Liver (tissue), 9 donors: Measurements from ENCODE around the gene CLPSL1. TPM values are rescaled to one million over a fixed set of nuclear protein-coding genes. Genes with fewer than 3 reads are reported as not detected.
"Not testable (repeated sequence)": the region's sequence is repeated elsewhere in the genome, so short reads cannot be mapped to it uniquely, and the experiment has no call there.

Experiments
- DNase-seq: peaks from one replicate; pipeline ENCODE4 v3.0.0-alpha.2; 2017; ENCODE audit warnings: low spot score
- H3K27ac ChIP-seq, 2 donors: one replicate each; pipeline ENCODE4 v1.7.0; 2013; ENCODE audit warnings: inconsistent platforms in 2 of 2, low read length in 2 of 2, control low read depth in 1 of 2, low read depth in 1 of 2, mild to moderate bottlenecking in 1 of 2
- H3K27me3 ChIP-seq, 4 donors: one replicate each; pipeline versions ENCODE4 v1.6.1 to v1.7.0; 2013; ENCODE audit warnings: low read length in 3 of 4, inconsistent platforms in 1 of 4, mild to moderate bottlenecking in 1 of 4, moderate library complexity in 1 of 4; ENCODE audit not compliant: control insufficient read depth in 4 of 4, insufficient read depth in 4 of 4
- H3K36me3 ChIP-seq, 4 donors: one replicate each; pipeline versions ENCODE4 v1.6.1 to v1.7.0; 2013; ENCODE audit warnings: low read length in 3 of 4, mild to moderate bottlenecking in 3 of 4, low read depth in 1 of 4, moderate library complexity in 1 of 4; ENCODE audit not compliant: control insufficient read depth in 4 of 4, insufficient read depth in 3 of 4
- H3K4me1 ChIP-seq, 4 donors: one replicate each; pipeline versions ENCODE4 v1.6.1 to v1.7.0; 2013; ENCODE audit warnings: low read length in 3 of 4, mild to moderate bottlenecking in 3 of 4, moderate library complexity in 1 of 4; ENCODE audit not compliant: control insufficient read depth in 4 of 4, insufficient read depth in 4 of 4
- H3K4me3 ChIP-seq, 3 donors: one replicate each; pipeline versions ENCODE4 v1.6.1 to v1.7.0; 2013; ENCODE audit warnings: low read length in 3 of 3, control low read depth in 1 of 3, low read depth in 1 of 3, mild to moderate bottlenecking in 1 of 3
- H3K9ac ChIP-seq, 2 donors: one replicate each; pipeline ENCODE4 v1.7.0; 2013; ENCODE audit warnings: low read length in 2 of 2, mild to moderate bottlenecking in 2 of 2, moderate library complexity in 2 of 2, control low read depth in 1 of 2, low read depth in 1 of 2
- H3K9me3 ChIP-seq, 4 donors: one replicate each; pipeline versions ENCODE4 v1.6.1 to v1.7.0; 2013; ENCODE audit warnings: low read length in 3 of 4; ENCODE audit not compliant: control insufficient read depth in 4 of 4
- EGR1 ChIP-seq, 2 donors: IDR thresholded peaks; 2 replicates each; pipeline ENCODE4 v1.6.1; 2016 to 2018; ENCODE audit warnings: antibody characterized with exemption in 2 of 2, low read depth in 2 of 2
- FOXA1 ChIP-seq: IDR thresholded peaks from 2 replicates; pipeline ENCODE4 v1.6.1; 2016; ENCODE audit warnings: antibody characterized with exemption
- HNF4A ChIP-seq, 2 donors: conservative IDR thresholded peaks; 2 replicates each; pipeline ENCODE4 v1.6.1; 2016; ENCODE audit warnings: antibody characterized with exemption in 2 of 2, mild to moderate bottlenecking in 2 of 2
- HNF4G ChIP-seq: IDR thresholded peaks from 2 replicates; pipeline ENCODE4 v1.6.1; 2016; ENCODE audit warnings: antibody characterized with exemption
- JUND ChIP-seq, 2 donors: IDR thresholded peaks; 2 replicates each; pipeline ENCODE4 v1.6.1; 2016; ENCODE audit warnings: antibody characterized with exemption in 2 of 2
- NR2F2 ChIP-seq: IDR thresholded peaks from 2 replicates; pipeline ENCODE4 v1.6.1; 2016; ENCODE audit warnings: antibody characterized with exemption
- RAD21 ChIP-seq, 2 donors: IDR thresholded peaks; 2 replicates each; pipeline ENCODE4 v1.6.1; 2016; ENCODE audit warnings: antibody characterized with exemption in 2 of 2, mild to moderate bottlenecking in 2 of 2
- RXRA ChIP-seq, 2 donors: IDR thresholded peaks; 2 replicates each; pipeline ENCODE4 v1.6.1; 2017 to 2018; ENCODE audit warnings: antibody characterized with exemption in 2 of 2, mild to moderate bottlenecking in 1 of 2
- SP1 ChIP-seq: IDR thresholded peaks from 2 replicates; pipeline ENCODE4 v1.6.1; 2018; ENCODE audit warnings: antibody characterized with exemption, mild to moderate bottlenecking
- TAF1 ChIP-seq: conservative IDR thresholded peaks from 2 replicates; pipeline ENCODE4 v1.6.1; 2016; ENCODE audit warnings: antibody characterized with exemption, mild to moderate bottlenecking
- YY1 ChIP-seq: IDR thresholded peaks from 2 replicates; pipeline ENCODE4 v1.6.1; 2016; ENCODE audit warnings: antibody characterized with exemption, mild to moderate bottlenecking
- WGBS: extraction: QIAGEN DNeasy Blood & Tissue Kit; methylation state at CpG from one replicate; pipeline ENCODE4 v1.1.7; 2013; 5-methylcytosine and 5-hydroxymethylcytosine counted together
- polyA plus RNA-seq, 2 donors: library from polyadenylated mRNA; stranded (reverse) in 1 of 2; unstranded in 1 of 2; fragments of 200-250 nt in 1 of 2; fragments of >200 nt in 1 of 2; fragmentation: Nextera tagmentation in 1 of 2; extraction: Ambion mirVana in 1 of 2; gene quantifications; one replicate each; pipeline versions ENCODE4 v1.2.1 to v1.2.3, GENCODE V29; 2013 to 2015
- total RNA-seq, 2 donors: library from RNA; depleted of rRNA; stranded (reverse); fragments of >200 nt; gene quantifications; one replicate each; pipeline ENCODE4 v1.2.3, GENCODE V29; 2014
- TF ChIP-seq, protein P1 (sequence below): IDR thresholded peaks from 2 replicates; pipeline ENCODE4 v1.6.1; 2016; ENCODE audit warnings: antibody characterized with exemption, mild to moderate bottlenecking
- TF ChIP-seq, protein P2 (sequence below): IDR thresholded peaks from 2 replicates; pipeline ENCODE4 v1.6.1; 2016; ENCODE audit warnings: antibody characterized with exemption
- TF ChIP-seq, protein P3 (sequence below): IDR thresholded peaks from 2 replicates; pipeline ENCODE4 v1.6.1; 2016; ENCODE audit warnings: antibody characterized with exemption
- TF ChIP-seq, protein P4 (sequence below): IDR thresholded peaks from 2 replicates; pipeline ENCODE4 v1.6.1; 2016; ENCODE audit warnings: antibody characterized with exemption
- TF ChIP-seq, protein P5 (sequence below): fragments of 150-350 bp; IDR thresholded peaks from 2 replicates; pipeline ENCODE4 v1.5.1; 2017; ENCODE audit warnings: improper control_type of control experiment, low read depth, low read length; ENCODE audit not compliant: missing input control
- donor health status: healthy.
- donor health status: healthy.
- donor health status: healthy.
- donor health status: healthy.
- donor health status: healthy.

Gene CLPSL1
- total and polyA plus RNA-seq, 4 donors = not detected

DNA sequence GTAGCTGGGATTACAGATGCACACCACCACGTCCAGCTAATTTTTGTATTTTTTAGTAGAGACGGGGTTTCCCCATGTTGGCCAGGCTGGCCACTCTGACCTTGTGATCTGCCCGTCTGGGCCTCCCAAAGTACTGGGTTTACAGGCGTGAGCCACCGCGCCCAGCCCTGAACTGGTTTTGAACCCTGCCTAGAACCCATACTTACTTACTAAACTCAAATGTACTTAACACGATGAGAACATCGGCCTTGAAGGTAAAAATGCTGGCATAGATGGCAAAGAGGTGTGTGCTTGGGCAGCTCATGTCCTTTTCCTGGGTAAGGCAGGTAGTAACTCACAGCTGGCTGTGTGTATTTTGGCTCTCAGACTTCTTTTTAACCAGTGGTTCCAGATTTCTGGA is 47.2 kb upstream of the CLPSL1 start:
- WGBS = 63% methylated on average over 8 of the region's 8 CpGs
- Histone ChIP-seq H3K4me1 (peaks cover 19 to 49% (median 39%) of the 10 kb centered on the region in 4 donors), H3K27me3 (no peaks in the 10 kb centered on the region), H3K27ac (peak overlapping the region; percentile 97 to 98), H3K4me3 (no peak overlapping the region), H3K9ac (peak overlapping the region; percentile 6 to 26), H3K9me3 (no peaks in the 10 kb centered on the region), H3K36me3 (no peaks in the 10 kb centered on the region)
- TF ChIP-seq RAD21 (IDR thresholded peaks at IDR 0.05) (peak in 1 of 2 donors; percentile 51), RXRA (IDR thresholded peaks at IDR 0.05) (peak; percentile 25 to 37), SP1 (peak; percentile 37), HNF4A (conservative IDR thresholded peaks at IDR 0.05) (peak in 1 of 2 donors; percentile 33), JUND (IDR thresholded peaks at IDR 0.05) (no peak)
- TF ChIP-seq, protein P1, sequence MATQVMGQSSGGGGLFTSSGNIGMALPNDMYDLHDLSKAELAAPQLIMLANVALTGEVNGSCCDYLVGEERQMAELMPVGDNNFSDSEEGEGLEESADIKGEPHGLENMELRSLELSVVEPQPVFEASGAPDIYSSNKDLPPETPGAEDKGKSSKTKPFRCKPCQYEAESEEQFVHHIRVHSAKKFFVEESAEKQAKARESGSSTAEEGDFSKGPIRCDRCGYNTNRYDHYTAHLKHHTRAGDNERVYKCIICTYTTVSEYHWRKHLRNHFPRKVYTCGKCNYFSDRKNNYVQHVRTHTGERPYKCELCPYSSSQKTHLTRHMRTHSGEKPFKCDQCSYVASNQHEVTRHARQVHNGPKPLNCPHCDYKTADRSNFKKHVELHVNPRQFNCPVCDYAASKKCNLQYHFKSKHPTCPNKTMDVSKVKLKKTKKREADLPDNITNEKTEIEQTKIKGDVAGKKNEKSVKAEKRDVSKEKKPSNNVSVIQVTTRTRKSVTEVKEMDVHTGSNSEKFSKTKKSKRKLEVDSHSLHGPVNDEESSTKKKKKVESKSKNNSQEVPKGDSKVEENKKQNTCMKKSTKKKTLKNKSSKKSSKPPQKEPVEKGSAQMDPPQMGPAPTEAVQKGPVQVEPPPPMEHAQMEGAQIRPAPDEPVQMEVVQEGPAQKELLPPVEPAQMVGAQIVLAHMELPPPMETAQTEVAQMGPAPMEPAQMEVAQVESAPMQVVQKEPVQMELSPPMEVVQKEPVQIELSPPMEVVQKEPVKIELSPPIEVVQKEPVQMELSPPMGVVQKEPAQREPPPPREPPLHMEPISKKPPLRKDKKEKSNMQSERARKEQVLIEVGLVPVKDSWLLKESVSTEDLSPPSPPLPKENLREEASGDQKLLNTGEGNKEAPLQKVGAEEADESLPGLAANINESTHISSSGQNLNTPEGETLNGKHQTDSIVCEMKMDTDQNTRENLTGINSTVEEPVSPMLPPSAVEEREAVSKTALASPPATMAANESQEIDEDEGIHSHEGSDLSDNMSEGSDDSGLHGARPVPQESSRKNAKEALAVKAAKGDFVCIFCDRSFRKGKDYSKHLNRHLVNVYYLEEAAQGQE = no peak
- TF ChIP-seq, protein P2, sequence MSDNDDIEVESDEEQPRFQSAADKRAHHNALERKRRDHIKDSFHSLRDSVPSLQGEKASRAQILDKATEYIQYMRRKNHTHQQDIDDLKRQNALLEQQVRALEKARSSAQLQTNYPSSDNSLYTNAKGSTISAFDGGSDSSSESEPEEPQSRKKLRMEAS = peak; percentile 14
- DNase-seq = no peak

DNA sequence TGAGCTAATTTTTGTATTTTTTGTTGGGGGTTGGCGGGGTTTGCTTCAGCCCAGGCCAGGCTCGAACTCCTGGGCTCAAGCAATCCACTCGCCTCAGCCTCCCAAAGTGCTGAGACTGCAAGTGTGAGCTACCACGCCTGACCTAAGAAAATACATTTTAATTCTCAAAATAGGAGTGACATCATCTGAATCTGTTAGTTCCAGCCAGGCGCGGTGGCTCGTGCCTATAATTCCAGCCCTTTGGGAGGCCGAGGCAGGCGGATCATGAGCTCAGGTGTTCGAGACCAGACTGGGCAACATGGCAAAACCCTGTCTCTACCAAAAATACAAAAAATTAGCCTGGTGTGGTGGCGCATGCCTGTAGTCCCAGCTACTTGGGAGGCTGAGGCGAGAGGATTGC is 46.5 kb upstream of the CLPSL1 start:
- DNase-seq, H3K27ac ChIP-seq, H3K27me3 ChIP-seq, H3K9ac ChIP-seq, H3K4me3 ChIP-seq, H3K9me3 ChIP-seq, H3K36me3 ChIP-seq: not testable (repeated sequence)
- 96% methylated on average over 12 of the region's 12 CpGs for WGBS
- peaks cover 16 to 43% (median 32%) of the 10 kb centered on the region in 4 donors for H3K4me1 ChIP-seq

DNA sequence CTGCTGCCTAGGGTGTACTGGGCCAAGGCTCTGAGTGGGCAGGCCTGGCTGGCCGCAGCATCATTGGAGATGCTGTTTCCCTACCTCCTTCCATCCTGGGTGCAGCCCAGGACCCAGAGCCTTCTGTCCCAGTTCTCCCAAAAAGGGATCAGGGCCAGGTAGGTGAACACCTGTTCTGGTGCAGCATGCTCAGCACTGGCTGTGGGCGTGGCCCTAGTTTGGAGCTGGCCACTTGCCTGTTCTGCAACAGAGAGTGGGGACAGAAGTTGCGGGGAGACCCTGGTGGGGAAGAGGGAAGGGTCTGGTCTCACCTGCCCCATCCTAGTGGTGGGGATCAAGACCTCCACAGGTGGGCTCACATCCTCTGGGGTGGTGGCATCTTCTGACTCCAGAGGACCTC is 45.4 kb upstream of the CLPSL1 start:
- Histone ChIP-seq H3K9me3 (no peaks in the 10 kb centered on the region), H3K9ac (no peak overlapping the region), H3K27ac (no peak overlapping the region), H3K27me3 (no peaks in the 10 kb centered on the region), H3K36me3 (no peaks in the 10 kb centered on the region), H3K4me3 (no peak overlapping the region), H3K4me1 (peaks cover 12 to 41% (median 32%) of the 10 kb centered on the region in 4 donors)
- DNase-seq = no peak
- no peak for TF ChIP-seq FOXA1
- no peak for TF ChIP-seq NR2F2
- TF ChIP-seq SP1 = no peak
- no peak for TF ChIP-seq HNF4G
- TF ChIP-seq, protein P1 = no peak
- TF ChIP-seq JUND (IDR thresholded peaks at IDR 0.05) = no peak
- TF ChIP-seq RAD21 (IDR thresholded peaks at IDR 0.05) = no peak
- TF ChIP-seq, protein P3, sequence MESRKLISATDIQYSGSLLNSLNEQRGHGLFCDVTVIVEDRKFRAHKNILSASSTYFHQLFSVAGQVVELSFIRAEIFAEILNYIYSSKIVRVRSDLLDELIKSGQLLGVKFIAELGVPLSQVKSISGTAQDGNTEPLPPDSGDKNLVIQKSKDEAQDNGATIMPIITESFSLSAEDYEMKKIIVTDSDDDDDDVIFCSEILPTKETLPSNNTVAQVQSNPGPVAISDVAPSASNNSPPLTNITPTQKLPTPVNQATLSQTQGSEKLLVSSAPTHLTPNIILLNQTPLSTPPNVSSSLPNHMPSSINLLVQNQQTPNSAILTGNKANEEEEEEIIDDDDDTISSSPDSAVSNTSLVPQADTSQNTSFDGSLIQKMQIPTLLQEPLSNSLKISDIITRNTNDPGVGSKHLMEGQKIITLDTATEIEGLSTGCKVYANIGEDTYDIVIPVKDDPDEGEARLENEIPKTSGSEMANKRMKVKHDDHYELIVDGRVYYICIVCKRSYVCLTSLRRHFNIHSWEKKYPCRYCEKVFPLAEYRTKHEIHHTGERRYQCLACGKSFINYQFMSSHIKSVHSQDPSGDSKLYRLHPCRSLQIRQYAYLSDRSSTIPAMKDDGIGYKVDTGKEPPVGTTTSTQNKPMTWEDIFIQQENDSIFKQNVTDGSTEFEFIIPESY = no peak
- TF ChIP-seq HNF4A (conservative IDR thresholded peaks at IDR 0.05) = no peak
- TF ChIP-seq RXRA (IDR thresholded peaks at IDR 0.05) = no peak
- no peak for TF ChIP-seq YY1
- TF ChIP-seq, protein P4, sequence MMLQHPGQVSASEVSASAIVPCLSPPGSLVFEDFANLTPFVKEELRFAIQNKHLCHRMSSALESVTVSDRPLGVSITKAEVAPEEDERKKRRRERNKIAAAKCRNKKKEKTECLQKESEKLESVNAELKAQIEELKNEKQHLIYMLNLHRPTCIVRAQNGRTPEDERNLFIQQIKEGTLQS = no peak
- TF ChIP-seq TAF1 = no peak
- TF ChIP-seq, protein P5, sequence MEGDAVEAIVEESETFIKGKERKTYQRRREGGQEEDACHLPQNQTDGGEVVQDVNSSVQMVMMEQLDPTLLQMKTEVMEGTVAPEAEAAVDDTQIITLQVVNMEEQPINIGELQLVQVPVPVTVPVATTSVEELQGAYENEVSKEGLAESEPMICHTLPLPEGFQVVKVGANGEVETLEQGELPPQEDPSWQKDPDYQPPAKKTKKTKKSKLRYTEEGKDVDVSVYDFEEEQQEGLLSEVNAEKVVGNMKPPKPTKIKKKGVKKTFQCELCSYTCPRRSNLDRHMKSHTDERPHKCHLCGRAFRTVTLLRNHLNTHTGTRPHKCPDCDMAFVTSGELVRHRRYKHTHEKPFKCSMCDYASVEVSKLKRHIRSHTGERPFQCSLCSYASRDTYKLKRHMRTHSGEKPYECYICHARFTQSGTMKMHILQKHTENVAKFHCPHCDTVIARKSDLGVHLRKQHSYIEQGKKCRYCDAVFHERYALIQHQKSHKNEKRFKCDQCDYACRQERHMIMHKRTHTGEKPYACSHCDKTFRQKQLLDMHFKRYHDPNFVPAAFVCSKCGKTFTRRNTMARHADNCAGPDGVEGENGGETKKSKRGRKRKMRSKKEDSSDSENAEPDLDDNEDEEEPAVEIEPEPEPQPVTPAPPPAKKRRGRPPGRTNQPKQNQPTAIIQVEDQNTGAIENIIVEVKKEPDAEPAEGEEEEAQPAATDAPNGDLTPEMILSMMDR = no peak
- no peak for TF ChIP-seq EGR1 (IDR thresholded peaks at IDR 0.05; ENCODE audit: low read depth in 2 of 2)
- TF ChIP-seq, protein P2 = no peak
- WGBS = 88% methylated on average over 3 of the region's 3 CpGs
